Measurements from ENCODE around the gene PSMD4.
"Not testable (repeated sequence)": the region's sequence is repeated elsewhere in the genome, so short reads cannot be mapped to it uniquely, and the experiment has no call there.

The PSMD4 gene
- 51.8 to 139 (median 104) reads per million in 18 experiments for total RNA-seq

- peak; percentile 99 for DNase-seq
These were observed at the start of gene PSMD4 for GRCh38 chr1:151254217-151255213. Gene PSMD4, plus strand, starts transcription at chr1:151254734. Its CDS starts 49 bp downstream, at chr1:151254783.

GRCh38 chr1:151205381-151205965 lies 49.1 kb upstream of the PSMD4 start:
- DNase-seq = not testable (repeated sequence)

GRCh38 chr1:151210830-151211229 lies 43.7 kb upstream of the PSMD4 start:
- no peak for DNase-seq

DNA sequence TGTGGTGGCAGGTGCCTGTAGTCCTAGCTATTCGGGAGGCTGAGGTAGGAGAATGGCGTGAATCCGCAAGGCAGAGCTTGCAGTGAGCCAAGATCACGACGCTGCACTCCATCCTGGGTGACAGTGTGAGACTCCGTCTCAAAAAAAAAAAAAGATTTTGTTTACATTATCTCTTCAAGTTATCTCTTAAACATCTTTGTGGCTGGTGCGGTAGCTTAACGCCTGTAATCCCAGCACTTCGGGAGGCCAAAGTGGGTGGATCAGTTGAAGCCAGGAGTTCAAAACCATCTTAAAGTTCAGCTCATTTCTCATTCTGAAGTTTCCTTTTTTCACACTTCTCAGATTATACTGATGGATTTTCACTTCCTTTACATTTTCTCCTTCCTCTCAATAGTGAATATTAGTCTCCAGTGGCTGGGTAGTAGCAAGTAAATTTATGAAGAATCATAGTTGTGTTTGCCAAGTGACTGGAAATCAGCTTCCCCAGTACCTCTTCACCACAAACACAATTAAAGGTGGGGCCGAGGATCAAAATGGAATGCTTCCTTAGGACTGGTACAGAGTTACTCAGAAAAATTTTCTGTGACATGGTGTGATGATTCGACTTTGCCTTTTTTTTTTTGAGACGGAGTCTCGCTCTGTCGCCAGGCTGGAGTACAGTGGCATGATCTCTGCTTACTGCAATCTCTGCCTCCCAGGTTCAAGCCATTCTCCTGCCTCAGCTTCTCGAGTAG lies 42.4 kb upstream of the PSMD4 start:
- DNase-seq = no peak

DNA sequence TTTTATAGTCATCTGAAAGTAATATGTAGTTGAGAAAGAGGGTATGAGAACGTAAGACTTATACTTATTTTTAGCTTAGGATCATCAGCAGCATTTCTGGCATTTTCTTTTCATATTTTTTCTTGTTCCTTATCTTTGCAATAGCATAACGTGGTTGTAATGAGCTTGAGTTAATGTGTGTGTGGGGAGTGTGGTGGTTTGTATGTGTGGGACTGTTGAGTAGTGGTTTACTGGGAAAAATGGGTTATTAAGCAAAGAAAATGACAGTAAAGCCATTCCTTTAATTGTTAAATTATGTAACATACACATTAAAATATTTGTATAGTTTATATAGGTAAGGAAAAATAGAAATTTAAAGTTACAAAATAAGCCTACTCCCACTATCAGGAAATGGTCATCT lies 41.0 kb upstream of the PSMD4 start:
- no peak for DNase-seq

GRCh38 chr1:151221616-151222015 lies 32.9 kb upstream of the PSMD4 start:
- no peak for DNase-seq

- no peak for DNase-seq
These were observed 32.4 kb upstream of the PSMD4 start for GRCh38 chr1:151222130-151222529.

GRCh38 chr1:151235235-151235634 lies 19.3 kb upstream of the PSMD4 start:
- no peak for DNase-seq

DNA sequence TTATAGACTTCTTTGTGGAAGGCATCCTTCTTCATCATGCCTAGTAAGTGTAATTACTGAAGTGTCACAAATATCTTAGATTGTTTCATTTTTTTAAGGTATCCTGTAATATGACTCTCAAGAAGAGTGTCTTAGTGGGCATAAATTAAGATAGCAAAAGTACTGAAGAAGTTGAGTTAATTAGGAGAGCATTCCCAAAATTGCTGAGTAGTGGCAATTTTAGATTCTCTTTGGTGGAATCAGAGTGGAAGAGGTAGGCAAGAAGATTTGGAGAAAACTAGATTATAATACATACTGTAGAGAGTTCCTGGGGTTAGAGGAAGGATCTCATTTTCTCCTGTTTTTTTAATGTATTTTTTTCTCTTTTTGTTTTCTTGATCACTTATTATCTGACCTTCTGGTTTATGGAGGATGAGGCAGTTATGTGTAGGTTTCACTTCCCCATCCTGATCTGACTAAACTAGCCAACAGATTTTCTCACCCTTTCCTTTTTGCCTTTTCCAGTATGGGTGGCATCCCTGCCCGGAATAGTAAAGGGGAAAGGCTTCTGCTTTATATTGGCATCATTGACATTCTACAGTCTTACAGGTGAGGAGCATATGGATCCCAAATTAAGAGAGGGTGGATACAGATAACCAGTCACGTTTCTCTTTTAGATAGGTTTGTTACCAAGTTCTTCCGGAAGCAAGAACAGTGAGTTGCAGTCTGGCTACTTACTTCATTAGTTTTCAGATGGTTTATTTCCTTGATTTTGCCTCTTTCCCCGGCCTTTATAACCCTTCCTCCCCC lies 16.7 kb upstream of the PSMD4 start:
- DNase-seq = peak; percentile 3 to 24

DNA sequence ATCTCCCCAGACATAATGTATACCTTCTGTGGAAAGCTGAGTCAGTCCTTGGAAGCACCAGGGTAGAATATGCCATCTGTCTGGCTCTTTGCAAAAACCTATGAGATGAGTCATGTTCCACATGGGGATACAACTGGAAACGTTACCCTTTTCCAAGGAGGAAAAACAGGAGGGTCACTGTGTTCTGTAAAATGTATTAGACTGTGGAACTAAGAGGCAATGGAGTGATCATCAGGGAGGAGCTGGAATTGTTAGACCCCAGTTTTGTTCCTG lies 16.1 kb upstream of the PSMD4 start:
- DNase-seq = no peak

DNA sequence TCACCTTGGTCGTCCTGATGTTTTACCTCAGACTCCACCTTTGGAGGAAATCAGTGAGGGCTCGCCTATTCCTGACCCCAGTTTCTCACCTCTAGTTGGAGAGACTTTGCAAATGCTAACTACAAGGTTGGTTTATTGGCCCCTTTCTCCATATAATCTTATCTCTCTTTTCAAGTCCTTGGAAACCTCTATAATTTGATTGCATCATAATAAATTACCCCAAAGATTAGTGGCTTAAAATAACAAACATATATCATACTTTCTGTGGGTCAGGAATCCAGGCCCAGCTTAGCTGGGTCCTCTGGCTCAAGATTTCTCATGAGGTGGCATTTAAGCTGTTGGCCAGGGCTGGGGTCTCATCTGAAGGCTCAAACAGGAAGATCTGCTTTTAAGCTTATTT lies 12.1 kb upstream of the PSMD4 start:
- no peak for DNase-seq

- DNase-seq = no peak
These were observed 10.8 kb upstream of the PSMD4 start for GRCh38 chr1:151243683-151244216.

DNA sequence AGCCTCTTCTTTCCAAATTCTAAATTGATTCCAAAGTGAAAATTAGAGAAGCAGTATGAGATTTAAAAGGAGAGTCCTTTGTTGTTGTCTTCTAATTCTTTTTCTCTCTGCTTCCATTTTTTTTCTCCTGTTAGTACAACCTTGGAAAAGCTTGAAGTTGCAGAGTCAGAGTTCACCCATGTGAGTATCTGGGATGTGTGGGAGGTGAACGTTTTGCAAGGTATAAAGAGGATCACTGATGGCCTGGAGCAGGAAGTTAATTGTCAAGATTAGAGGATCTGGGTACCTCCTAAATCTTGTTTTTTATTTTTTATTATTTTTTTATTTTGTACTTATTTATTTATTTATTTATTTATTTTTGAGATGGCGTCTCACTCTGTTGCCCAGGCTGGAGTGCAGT lies 7.7 kb upstream of the PSMD4 start:
- DNase-seq = peak; percentile 41 to 61

DNA sequence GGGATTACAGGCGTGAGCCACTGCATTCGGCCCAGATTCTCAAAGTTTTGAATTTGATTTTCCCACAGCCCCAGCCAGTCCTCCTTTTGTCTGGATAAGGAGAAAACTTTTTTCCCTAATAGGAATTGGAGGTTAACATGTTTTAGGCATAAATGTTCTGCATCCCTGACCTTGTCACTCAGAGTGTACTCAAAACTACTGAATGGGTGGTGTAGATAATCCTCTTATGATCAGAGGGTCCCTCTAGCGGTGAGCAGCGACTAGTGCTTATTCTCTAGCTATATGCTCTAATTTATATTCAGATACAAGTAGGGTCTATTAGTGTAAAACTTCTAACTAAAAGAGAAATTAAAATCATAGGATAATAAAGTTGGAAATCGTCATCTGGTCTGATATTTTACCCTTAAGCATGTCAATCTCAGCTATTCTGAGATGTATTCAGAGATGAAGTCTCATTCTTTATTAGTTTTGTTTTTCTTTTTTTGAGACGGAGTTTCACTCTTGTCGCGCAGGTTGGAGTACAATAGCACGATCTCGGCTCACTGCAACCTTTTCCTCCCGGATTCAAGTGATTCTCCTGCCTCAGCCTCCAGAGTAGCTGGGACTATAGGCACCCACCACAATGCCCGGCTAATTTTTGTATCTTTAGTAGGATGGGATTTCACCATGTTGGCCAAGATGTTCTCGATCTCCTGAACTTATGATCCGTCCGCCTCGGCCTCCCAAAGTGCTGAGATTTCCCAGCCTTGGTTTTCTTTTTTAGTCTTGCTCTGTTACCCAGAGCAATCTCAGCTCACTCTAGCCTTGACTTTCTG lies 2.7 kb upstream of the PSMD4 start:
- DNase-seq = peak; percentile 79 to 82

- no peak for DNase-seq
These were observed 847 bp downstream of the PSMD4 start for GRCh38 chr1:151255381-151255780.

GRCh38 chr1:151259351-151259750 lies 4.8 kb downstream of the PSMD4 start:
- no peak for DNase-seq

- DNase-seq = no peak
These were observed 11.1 kb downstream of the PSMD4 start for GRCh38 chr1:151265446-151266236.

GRCh38 chr1:151266315-151266714 lies 11.8 kb downstream of the PSMD4 start:
- DNase-seq = no peak

- DNase-seq = no peak
These were observed 12.3 kb downstream of the PSMD4 start for GRCh38 chr1:151266821-151267220.

DNA sequence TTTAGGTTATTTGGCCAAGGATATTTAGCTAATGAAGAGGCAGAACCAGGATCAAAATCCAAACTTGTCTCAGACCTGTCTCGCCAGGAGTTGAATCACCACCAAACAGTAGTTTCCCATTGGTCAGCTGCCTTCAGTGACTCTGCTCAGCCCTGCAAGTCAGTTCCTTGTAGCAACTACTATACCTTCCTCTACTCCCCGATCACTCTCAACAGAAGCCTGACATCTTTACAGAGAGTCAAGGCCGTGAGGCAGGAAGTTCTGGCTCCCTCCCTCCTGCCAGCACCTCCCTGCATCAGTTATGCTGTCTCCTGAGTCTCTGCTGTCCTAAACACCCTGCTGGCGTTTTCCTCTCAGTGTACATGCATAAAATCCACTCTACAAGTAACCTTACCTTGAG lies 13.2 kb downstream of the PSMD4 start:
- DNase-seq = no peak

Data from inflammatory macrophage (primary cell).